SK-N-SH treated with all-trans-retinoic acid at 6 μM for 48 hours (cell line): ENCODE measurements around the gene KRTAP4-12.

Experiments used
- ATAC-seq: fragments of 200-7000 bp; cut with Tn5 transposase; 3 replicates; pipeline ENCODE4 v1.9.1; 2020; ENCODE audit warnings: mild to moderate bottlenecking, moderate library complexity
- ARNTL ChIP-seq: fragments of 450-650 bp; formaldehyde crosslinking; IDR thresholded peaks from 2 replicates; pipeline ENCODE4 v1.5.0; 2020; ENCODE audit warnings: low read depth, mild to moderate bottlenecking, moderate library complexity, borderline replicate concordance
- BACH2 ChIP-seq: fragments of 250-450 bp; sonication (Bioruptor Pico); IDR thresholded peaks from 2 replicates; pipeline ENCODE4 v1.9.0; 2021; ENCODE audit warnings: mild to moderate bottlenecking, borderline replicate concordance
- CREB5 ChIP-seq: fragments of 250-450 bp; sonication (Bioruptor Pico); IDR thresholded peaks from 2 replicates; pipeline ENCODE4 v1.5.1; 2020; ENCODE audit warnings: low read depth, mild to moderate bottlenecking, moderate library complexity
- CSDC2 ChIP-seq: fragments of 250-450 bp; sonication (Bioruptor Pico); IDR thresholded peaks from 2 replicates; pipeline ENCODE4 v1.5.0; 2020; ENCODE audit warnings: mild to moderate bottlenecking, moderate library complexity
- ESRRG ChIP-seq: fragments of 250-450 bp; sonication (Bioruptor Pico); IDR thresholded peaks from 2 replicates; pipeline ENCODE4 v1.6.1; 2021; ENCODE audit warnings: mild to moderate bottlenecking
- GLIS3 ChIP-seq: fragments of 250-450 bp; sonication (Bioruptor Pico); IDR thresholded peaks from 2 replicates; pipeline ENCODE4 v1.5.0; 2020; ENCODE audit warnings: mild to moderate bottlenecking, moderate library complexity
- ISL1 ChIP-seq: fragments of 250-450 bp; sonication (Bioruptor Pico); IDR thresholded peaks from 2 replicates; pipeline ENCODE4 v2.1.2; 2022; ENCODE audit warnings: mild to moderate bottlenecking, moderate library complexity
- OSR1 ChIP-seq: fragments of 250-450 bp; sonication (Bioruptor Pico); IDR thresholded peaks from 2 replicates; pipeline ENCODE4 v1.8.0; 2022; ENCODE audit warnings: moderate library complexity, mild to moderate bottlenecking, inconsistent platforms
- PATZ1 ChIP-seq: fragments of 250-450 bp; sonication (Bioruptor Pico); IDR thresholded peaks from 2 replicates; pipeline ENCODE4 v1.8.0; 2020; ENCODE audit warnings: mild to moderate bottlenecking, moderate library complexity, borderline replicate concordance
- POU6F1 ChIP-seq: fragments of 250-450 bp; sonication (Bioruptor Pico); IDR thresholded peaks from 2 replicates; pipeline ENCODE4 v1.8.0; 2021; ENCODE audit warnings: low read depth, mild to moderate bottlenecking, moderate library complexity, borderline replicate concordance
- PPARA ChIP-seq: fragments of 250-450 bp; sonication (Bioruptor Pico); IDR thresholded peaks from 2 replicates; pipeline ENCODE4 v1.5.0; 2020; ENCODE audit warnings: mild to moderate bottlenecking, borderline replicate concordance
- RARB ChIP-seq: fragments of 250-450 bp; sonication (Bioruptor Pico); IDR thresholded peaks from 2 replicates; pipeline ENCODE4 v1.8.0; 2021; ENCODE audit warnings: mild to moderate bottlenecking, moderate library complexity
- SNAI2 ChIP-seq: fragments of 250-450 bp; sonication (Bioruptor Pico); IDR thresholded peaks from 2 replicates; pipeline ENCODE4 v1.5.0; 2020; ENCODE audit warnings: mild to moderate bottlenecking, moderate library complexity
- TCF4 ChIP-seq: fragments of 250-450 bp; sonication (Bioruptor Pico); IDR thresholded peaks from 2 replicates; pipeline ENCODE4 v1.8.0; 2021; ENCODE audit warnings: mild to moderate bottlenecking, moderate library complexity, borderline replicate concordance
- TOX ChIP-seq: fragments of 250-450 bp; sonication (Bioruptor Pico); IDR thresholded peaks from 2 replicates; pipeline ENCODE4 v1.8.0; 2021; ENCODE audit warnings: mild to moderate bottlenecking, moderate library complexity, borderline replicate concordance
- TSHZ2 ChIP-seq: fragments of 250-450 bp; sonication (Bioruptor Pico); IDR thresholded peaks from 2 replicates; pipeline ENCODE4 v1.5.0; 2020; ENCODE audit warnings: mild to moderate bottlenecking, moderate library complexity
- ZC3H10 ChIP-seq: fragments of 250-450 bp; sonication (Bioruptor Pico); IDR thresholded peaks from 2 replicates; pipeline ENCODE4 v1.5.1; 2021; ENCODE audit warnings: mild to moderate bottlenecking, moderate library complexity
- ZFP3 ChIP-seq: fragments of 250-450 bp; sonication (Bioruptor Pico); IDR thresholded peaks from 2 replicates; pipeline ENCODE4 v1.5.0; 2020; ENCODE audit warnings: mild to moderate bottlenecking, moderate library complexity
- ZFP30 ChIP-seq: fragments of 450-650 bp; formaldehyde crosslinking; IDR thresholded peaks from 2 replicates; pipeline ENCODE4 v1.5.0; 2022; ENCODE audit warnings: mild to moderate bottlenecking, moderate library complexity
- ZNF565 ChIP-seq: fragments of 450-650 bp; formaldehyde crosslinking; conservative IDR thresholded peaks from 2 replicates; pipeline ENCODE4 v1.5.0; 2020; ENCODE audit warnings: low read depth, mild to moderate bottlenecking, moderate library complexity
- ZNF70 ChIP-seq: fragments of 450-650 bp; formaldehyde crosslinking; IDR thresholded peaks from 2 replicates; pipeline ENCODE4 v1.5.0; 2020; ENCODE audit warnings: mild to moderate bottlenecking, moderate library complexity
- ZNF8 ChIP-seq: fragments of 450-650 bp; formaldehyde crosslinking; IDR thresholded peaks from 2 replicates; pipeline ENCODE4 v1.5.0; 2020; ENCODE audit warnings: mild to moderate bottlenecking, moderate library complexity

KRTAP4-12 gene

GRCh38 chr17:41133880-41134735 lies 10.1 kb upstream of the KRTAP4-12 start:
- ATAC-seq, result no peak
- no peak for TF ChIP-seq PPARA (CRISPR knock-in tag)
- TF ChIP-seq ARNTL (CRISPR knock-in tag), result no peak
- no peak for TF ChIP-seq ISL1 (CRISPR knock-in tag)
- TF ChIP-seq ZNF70, result no peak
- TF ChIP-seq CSDC2 (CRISPR knock-in tag), result no peak
- TF ChIP-seq ZNF8 (CRISPR knock-in tag), result no peak
- no peak for TF ChIP-seq OSR1 (CRISPR knock-in tag)
- no peak for TF ChIP-seq PATZ1
- no peak for TF ChIP-seq TCF4 (CRISPR knock-in tag)
- no peak for TF ChIP-seq RARB (CRISPR knock-in tag)
- no peak for TF ChIP-seq ESRRG (CRISPR knock-in tag)
- no peak for TF ChIP-seq TOX (CRISPR knock-in tag)
- TF ChIP-seq CREB5 (CRISPR knock-in tag), result no peak
- no peak for TF ChIP-seq ZNF565
- TF ChIP-seq SNAI2 (CRISPR knock-in tag), result no peak
- TF ChIP-seq TSHZ2 (CRISPR knock-in tag), result no peak
- TF ChIP-seq GLIS3 (CRISPR knock-in tag), result no peak
- TF ChIP-seq ZFP30 (CRISPR knock-in tag), result no peak
- no peak for TF ChIP-seq ZFP3 (CRISPR knock-in tag)

GRCh38 chr17:41131979-41132378 lies 8.0 kb upstream of the KRTAP4-12 start:
- TF ChIP-seq OSR1 (CRISPR knock-in tag) (no peak), ESRRG (CRISPR knock-in tag) (no peak), ZNF565 (no peak), ZNF8 (CRISPR knock-in tag) (no peak), SNAI2 (CRISPR knock-in tag) (no peak), TOX (CRISPR knock-in tag) (no peak), POU6F1 (CRISPR knock-in tag) (no peak), RARB (CRISPR knock-in tag) (no peak), ZFP30 (CRISPR knock-in tag) (no peak)
- no peak for ATAC-seq

GRCh38 chr17:41127371-41127770 lies 3.4 kb upstream of the KRTAP4-12 start:
- ATAC-seq, result no peak
- TF ChIP-seq ZFP3 (CRISPR knock-in tag), result no peak
- TF ChIP-seq GLIS3 (CRISPR knock-in tag), result no peak
- TF ChIP-seq POU6F1 (CRISPR knock-in tag), result no peak
- TF ChIP-seq BACH2 (CRISPR knock-in tag), result no peak
- TF ChIP-seq ESRRG (CRISPR knock-in tag), result no peak
- no peak for TF ChIP-seq ZNF70
- no peak for TF ChIP-seq OSR1 (CRISPR knock-in tag)
- no peak for TF ChIP-seq ZC3H10 (CRISPR knock-in tag)
- no peak for TF ChIP-seq RARB (CRISPR knock-in tag)
- no peak for TF ChIP-seq ZNF565
- no peak for TF ChIP-seq PPARA (CRISPR knock-in tag)
- TF ChIP-seq ZFP30 (CRISPR knock-in tag), result no peak
- TF ChIP-seq SNAI2 (CRISPR knock-in tag), result no peak
- TF ChIP-seq ARNTL (CRISPR knock-in tag), result no peak
- no peak for TF ChIP-seq PATZ1
- no peak for TF ChIP-seq ZNF8 (CRISPR knock-in tag)
